ENCODE results near the gene MCC. TPM values are rescaled to one million over a fixed set of nuclear protein-coding genes. Genes with fewer than 3 reads are reported as not detected.

MCC gene
- total RNA-seq, 1 experiment from 2014 or later, result 7.6 TPM

GRCh38 chr5:113237893-113238292 is 250.4 kb downstream of the MCC start:
- H3K79me1 ChIP-seq (ENCODE audit: insufficient read depth, low read depth, low read length, poor library complexity, severe bottlenecking), result no peaks in the 10 kb centered on the region
- peaks cover 0 to 4% (median 0%) of the 10 kb centered on the region in 3 experiments; a peak in 1 of 7 replicates for H3K36me3 Mint-ChIP-seq (ENCODE audit: insufficient read depth in 1 of 3, low read depth in 3 of 3)
- no peak overlapping the region for H3T11ph ChIP-seq (ENCODE audit: low read length)
- H2AK5ac ChIP-seq (ENCODE audit: insufficient read length, low read length), result no peak overlapping the region
- H2BK5ac ChIP-seq (ENCODE audit: insufficient read length, low read length), result no peak overlapping the region
- H3K4me3 Mint-ChIP-seq, result no peak overlapping the region
- no peaks in the 10 kb centered on the region for H3K9me3 ChIP-seq (ENCODE audit: control insufficient read depth, low read depth, low read length)
- no peak overlapping the region for H3K14ac ChIP-seq (ENCODE audit: insufficient read depth, low read length)
- H3K23me2 ChIP-seq (ENCODE audit: insufficient read length, low read depth, low read length, poor library complexity, severe bottlenecking), result no peaks in the 10 kb centered on the region
- no peak for DNase-seq
- peaks cover 47 to 53% of the 10 kb centered on the region in 2 experiments for H3K4me1 Mint-ChIP-seq
- H3K4me1 ChIP-seq (ENCODE audit: insufficient read depth, low read length), result peaks cover 18% of the 10 kb centered on the region; the same call in 1 of the 2 replicates
- H3K9me3 Mint-ChIP-seq, result no peaks in the 10 kb centered on the region; a peak in 1 of 5 replicates
- H3K9ac ChIP-seq (ENCODE audit: extremely low read depth, insufficient read length, low read length), result no peak overlapping the region
- no peak overlapping the region for H3K18ac ChIP-seq (ENCODE audit: insufficient read length, low read depth, low read length)
- H3K27me3 Mint-ChIP-seq (ENCODE audit: low read depth), result no peaks in the 10 kb centered on the region
- no peaks in the 10 kb centered on the region for H3K27me3 ChIP-seq (ENCODE audit: insufficient read depth, low read length)
- no peak overlapping the region for H2BK120ac ChIP-seq (ENCODE audit: low read depth, low read length, poor library complexity, severe bottlenecking)
- H3K27ac ChIP-seq (ENCODE audit: insufficient read length, low read depth, low read length), result no peak overlapping the region
- no peak overlapping the region for H3K56ac ChIP-seq (ENCODE audit: insufficient read length, low read depth, low read length)
- no peak overlapping the region for H3K4ac ChIP-seq (ENCODE audit: low read depth, low read length)
- H3K27ac Mint-ChIP-seq, result peak overlapping the region in 1 of 3 experiments; percentile 50; a peak in 3 of 7 replicates
- no peak overlapping the region for H4K91ac ChIP-seq (ENCODE audit: insufficient read length, low read depth, low read length)
- H3K79me2 ChIP-seq (ENCODE audit: insufficient read depth, low read length), result 0 out of 2 replicates have a peak, but pooled peaks cover 2% of the 10 kb centered on the region
- no peak for TF ChIP-seq CTCF (conservative IDR thresholded peaks at IDR 0.05)
- H2AFZ ChIP-seq (ENCODE audit: low read length), result no peak overlapping the region
- H2BK15ac ChIP-seq (ENCODE audit: low read depth, low read length), result no peak overlapping the region
- no peak overlapping the region for H3K4me2 ChIP-seq (ENCODE audit: insufficient read depth, insufficient read length, low read length)
- no peak overlapping the region for H2BK20ac ChIP-seq (ENCODE audit: low read depth, low read length, poor library complexity, severe bottlenecking)
- H2BK12ac ChIP-seq (ENCODE audit: insufficient read length, low read depth, low read length), result no peak overlapping the region
- H4K5ac ChIP-seq (ENCODE audit: insufficient read length, low read depth, low read length), result no peak overlapping the region
- H3K23ac ChIP-seq (ENCODE audit: insufficient read length, low read depth, low read length), result no peak overlapping the region
- H4K20me1 ChIP-seq (ENCODE audit: control insufficient read depth, insufficient read depth, insufficient read length), result no peaks in the 10 kb centered on the region
- no peak overlapping the region for H4K8ac ChIP-seq (replicated peaks; ENCODE audit: insufficient read length, low read depth, low read length)

Data from H9 (cell line).